Amniotic stem cell (primary cell): ENCODE results near the gene GANAB.
"Not testable (repeated sequence)": the region's sequence is repeated elsewhere in the genome, so short reads cannot be mapped to it uniquely, and the experiment has no call there.

ENCODE experiments used
- DNase-seq: peaks from one replicate; lab custom pipeline; 2025; lab: John Stamatoyannopoulos, UW

The GANAB gene

DNA sequence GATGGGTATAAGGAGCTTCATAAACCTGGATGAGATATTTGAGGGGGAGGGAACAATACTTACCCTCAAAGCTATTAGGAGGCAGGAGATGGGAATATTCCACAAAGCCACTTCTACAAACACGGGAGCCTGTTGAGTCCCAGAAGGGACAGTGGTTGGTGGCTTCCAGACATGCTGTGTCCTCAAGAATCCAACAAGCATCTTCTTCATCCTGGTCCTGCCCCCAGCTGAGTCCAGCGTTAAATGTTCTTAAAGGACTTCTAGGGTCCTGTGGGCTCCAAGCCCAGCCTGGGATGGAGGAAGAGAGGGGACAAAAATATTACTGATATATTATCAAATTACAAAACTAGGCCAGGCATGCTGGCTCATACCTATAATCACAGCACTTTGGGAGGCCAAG lies 21.0 kb upstream of the GANAB start:
- DNase-seq: no peak

DNA sequence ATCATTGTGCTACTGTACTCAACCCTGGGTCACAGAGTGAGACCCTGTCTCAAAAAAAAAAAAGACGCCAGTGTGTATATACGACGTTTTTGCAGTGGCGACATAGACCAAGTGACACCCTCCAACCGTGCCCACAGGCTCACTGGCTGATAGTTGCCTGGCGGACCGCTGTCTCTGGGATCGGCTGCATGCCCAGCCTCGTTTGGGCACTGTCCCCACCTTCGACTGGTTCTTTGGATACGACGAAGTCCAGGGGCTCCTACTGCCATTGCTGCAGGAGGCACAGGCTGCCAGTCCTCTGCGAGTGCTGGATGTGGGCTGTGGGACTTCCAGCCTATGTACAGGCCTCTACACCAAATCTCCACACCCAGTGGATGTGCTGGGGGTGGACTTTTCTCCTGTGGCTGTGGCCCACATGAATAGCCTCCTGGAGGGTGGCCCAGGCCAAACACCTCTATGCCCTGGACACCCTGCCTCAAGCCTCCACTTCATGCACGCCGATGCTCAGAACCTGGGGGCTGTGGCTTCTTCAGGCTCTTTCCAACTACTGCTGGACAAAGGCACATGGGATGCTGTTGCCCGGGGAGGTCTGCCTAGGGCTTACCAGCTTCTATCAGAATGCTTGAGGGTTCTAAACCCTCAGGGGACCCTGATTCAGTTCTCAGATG lies 20.0 kb upstream of the GANAB start:
- no peak for DNase-seq

GRCh38 chr11:62665599-62666258 lies 19.3 kb upstream of the GANAB start:
- DNase-seq: no peak

- peak; percentile 87 for DNase-seq
These were observed 18.7 kb upstream of the GANAB start, which contains the start of the genes C11orf98 and CSKMT for GRCh38 chr11:62665075-62665598. Gene C11orf98, minus strand, starts transcription at chr11:62665210. Its CDS starts 41 bp downstream, at chr11:62665169. Gene CSKMT, plus strand, starts transcription at chr11:62665312. Its CDS starts 568 bp downstream, at chr11:62665880.

DNA sequence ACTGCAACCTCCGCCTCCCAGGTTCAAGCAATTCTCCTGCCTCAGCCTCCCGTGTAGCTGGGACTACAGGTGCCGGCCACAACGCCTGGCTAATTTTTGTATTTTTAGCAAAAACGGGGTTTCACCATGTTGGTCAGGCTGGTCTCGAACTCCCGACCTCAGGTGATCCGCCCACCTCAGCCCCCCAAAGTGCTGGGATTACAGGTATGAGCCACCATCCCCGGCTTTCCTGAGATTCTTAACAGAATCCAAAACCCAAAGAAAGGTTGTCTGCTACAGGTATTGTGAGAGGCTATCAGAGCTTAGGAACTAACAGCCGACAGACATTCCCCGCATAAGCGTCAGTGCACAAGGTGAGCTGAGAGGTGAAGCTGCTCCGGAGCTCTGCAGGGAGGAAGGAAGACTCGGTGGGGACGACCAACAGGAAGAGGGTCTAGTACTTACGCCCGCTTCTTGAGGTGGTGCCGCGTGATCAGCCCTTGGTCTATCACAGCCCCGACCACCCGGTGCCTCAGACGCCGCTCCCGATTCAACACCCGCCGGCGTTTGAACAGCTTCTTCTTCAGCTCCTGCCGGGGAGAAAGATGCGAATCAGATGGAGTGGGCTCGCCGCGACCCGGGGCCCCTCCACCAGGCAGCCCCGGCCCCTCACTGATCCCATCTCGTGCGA lies 18.1 kb upstream of the GANAB start:
- DNase-seq: peak; percentile 66

- no peak for DNase-seq
These were observed 10.5 kb upstream of the GANAB start for GRCh38 chr11:62656796-62657429.

DNA sequence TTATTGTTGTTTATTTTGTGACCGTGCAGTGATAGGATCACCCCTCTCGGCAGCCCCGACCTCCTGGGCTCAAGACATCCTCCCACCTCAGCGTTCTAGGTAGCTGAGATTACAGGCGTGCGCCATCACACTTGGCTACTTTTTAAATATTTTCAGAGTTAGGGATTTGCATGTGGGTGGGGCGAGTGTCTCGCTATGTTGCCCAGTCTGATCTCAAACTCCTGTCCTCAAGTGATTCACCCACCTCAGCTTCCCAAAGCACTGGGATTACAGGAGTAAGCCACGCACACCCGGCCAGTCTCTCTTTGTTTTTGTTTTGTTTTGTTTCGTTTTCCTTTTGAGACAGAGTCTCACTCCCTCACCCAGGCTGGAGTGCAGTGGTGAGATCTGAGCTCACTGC lies 7.9 kb upstream of the GANAB start:
- no peak for DNase-seq

DNA sequence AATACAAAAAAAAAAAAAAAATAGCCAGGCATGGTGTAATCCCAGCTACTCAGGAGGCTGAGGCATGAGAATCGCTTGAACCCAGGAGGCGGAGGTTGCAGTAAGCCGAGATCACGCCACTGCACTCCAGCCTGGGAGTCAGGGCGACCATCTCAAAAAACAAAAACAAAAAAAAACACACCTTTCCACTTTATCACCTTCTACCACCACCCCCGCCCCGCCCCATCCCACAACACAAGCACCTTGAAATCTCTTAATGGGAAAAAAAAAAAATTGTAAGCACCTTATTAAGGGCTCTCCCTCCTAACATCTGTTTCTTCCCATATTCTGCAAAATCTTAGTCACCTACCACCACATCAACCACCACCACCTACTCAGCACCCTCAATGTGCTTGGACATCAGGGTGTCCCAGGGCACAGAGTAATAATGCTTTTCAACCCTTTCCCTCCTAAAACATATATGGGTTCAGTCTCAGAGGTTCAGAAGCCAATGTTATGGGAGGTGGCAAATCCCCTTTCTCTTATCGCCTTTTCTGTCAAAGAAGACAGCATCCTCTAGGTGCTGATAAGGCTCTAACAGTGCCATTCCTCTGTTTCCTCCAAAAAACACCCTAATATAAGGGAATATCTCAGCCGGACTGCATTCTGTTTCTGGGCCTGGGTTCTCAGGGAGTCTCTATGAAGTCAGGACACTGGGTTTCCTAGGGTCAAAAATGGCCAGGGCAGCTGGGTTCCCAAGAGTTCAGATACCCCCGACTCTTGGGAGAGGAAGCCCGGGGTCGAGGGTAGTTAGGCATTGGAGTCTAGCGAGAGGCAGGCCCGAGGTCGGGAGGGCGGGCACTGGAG lies 6.0 kb upstream of the GANAB start:
- DNase-seq: no peak

DNA sequence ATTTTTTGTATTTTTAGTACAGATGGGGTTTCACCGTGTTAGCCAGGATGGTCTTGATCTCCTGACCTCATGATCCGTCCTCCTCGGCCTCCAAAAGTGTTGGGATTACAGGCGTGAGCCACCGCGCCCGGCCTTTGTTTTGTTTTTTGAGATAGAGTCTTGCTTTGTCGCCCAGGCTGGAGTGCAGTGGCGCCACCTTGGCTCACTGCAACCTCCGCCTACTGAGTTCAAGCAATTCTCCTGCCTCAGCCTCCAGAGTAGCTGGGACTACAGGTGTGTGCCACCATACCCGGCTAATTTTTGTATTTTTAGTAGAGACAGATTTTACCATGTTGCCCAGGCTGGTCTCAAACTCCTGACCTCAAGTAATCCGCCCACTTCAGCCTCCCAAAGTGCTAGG lies 3.9 kb upstream of the GANAB start:
- DNase-seq: not testable (repeated sequence)

- no peak for DNase-seq
These were observed 3.1 kb upstream of the GANAB start for GRCh38 chr11:62649486-62649885.

DNA sequence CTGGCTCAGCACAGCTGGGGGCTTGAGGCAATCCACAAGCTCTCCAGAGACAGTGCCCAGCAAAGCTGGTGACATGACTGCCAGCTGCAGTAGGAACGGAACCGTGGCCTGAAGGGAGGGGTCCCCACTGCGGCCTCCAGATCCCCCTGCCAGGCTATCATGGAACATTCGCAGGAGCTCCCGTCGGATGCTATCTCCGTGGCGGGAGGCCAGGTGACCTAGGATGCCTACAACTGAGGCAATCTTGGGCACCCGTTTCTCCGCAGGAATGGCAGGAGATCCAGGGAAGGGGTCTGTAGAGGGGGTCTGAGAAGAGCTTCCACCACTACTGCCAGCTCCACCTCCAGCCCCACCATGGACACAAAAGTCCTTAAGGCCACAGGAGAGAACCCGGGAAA lies 2.6 kb upstream of the GANAB start:
- DNase-seq: no peak

DNA sequence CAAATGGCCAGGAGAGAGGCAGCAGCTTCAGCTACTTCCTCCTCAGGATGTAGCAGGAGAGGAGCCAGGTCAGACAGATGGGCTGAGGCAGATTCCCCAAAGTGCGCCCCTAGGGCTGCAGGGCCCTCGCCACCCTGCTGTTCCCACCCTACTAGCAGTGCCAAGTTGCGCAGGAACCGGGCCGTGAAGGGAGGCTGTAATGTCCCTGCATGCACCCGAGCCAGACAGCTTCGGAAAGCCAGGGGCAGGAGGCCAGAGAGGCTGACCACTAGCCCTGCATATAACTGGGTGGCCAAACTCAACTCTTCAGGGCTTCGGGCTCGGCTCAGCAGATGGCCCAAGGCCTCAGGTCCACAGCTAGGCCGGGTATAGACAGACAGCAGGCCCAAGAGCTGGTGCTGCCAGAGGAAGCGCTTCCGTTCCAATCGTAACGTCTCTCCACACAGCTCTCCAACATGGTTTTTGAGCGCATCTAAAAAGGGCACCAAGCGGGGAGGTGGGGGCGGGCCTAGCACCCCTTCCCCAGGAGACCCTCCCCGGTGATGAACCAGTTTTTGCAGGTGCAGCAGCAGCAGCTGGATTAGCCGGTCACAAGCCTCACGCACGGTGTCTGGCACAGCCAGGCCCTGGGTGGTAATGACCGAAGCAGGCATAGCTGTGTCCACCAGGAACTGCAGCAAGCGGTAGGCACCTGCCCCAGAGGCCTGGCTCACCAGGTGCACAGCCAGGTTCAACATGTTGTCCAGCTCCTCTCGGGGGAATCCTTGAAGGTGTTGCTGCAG lies 2.0 kb upstream of the GANAB start:
- DNase-seq: no peak

DNA sequence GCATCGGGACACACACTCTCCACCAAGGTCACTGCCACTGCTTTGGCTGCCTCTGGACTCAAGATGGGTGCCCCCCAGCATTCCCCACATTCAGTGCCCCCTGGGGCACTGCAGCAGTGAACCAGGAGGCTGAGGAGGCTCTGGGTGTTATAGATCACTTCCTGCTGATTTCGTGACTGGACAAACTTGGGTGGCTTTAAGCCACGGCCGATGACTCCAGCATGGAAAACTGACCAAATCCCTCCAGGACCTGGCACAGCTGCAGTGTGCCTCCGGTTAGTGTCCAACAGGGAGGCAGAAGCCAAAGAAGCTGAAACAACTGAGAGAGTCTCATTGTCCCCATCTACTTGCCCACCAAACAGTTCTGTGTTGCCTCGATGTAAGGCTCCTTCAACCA lies 1.2 kb upstream of the GANAB start:
- DNase-seq: no peak

- DNase-seq: no peak
These were observed 604 bp upstream of the GANAB start for GRCh38 chr11:62646825-62647608.

DNA sequence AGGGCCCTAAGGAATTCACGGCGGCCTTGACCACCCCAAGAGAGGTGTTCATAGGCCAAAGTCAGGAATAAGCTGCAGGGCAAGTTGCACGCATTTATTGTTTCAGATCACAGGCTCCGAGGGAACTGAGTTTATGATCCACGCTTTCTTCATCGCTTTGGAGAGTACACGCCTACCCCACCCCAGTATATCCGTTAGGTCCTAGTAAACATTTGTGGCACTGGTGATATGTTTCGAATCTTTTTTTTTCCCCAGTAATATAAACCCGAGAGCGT lies 805 bp downstream of the GANAB start:
- no peak for DNase-seq

GRCh38 chr11:62644220-62644619 lies 2.2 kb downstream of the GANAB start:
- DNase-seq: no peak

DNA sequence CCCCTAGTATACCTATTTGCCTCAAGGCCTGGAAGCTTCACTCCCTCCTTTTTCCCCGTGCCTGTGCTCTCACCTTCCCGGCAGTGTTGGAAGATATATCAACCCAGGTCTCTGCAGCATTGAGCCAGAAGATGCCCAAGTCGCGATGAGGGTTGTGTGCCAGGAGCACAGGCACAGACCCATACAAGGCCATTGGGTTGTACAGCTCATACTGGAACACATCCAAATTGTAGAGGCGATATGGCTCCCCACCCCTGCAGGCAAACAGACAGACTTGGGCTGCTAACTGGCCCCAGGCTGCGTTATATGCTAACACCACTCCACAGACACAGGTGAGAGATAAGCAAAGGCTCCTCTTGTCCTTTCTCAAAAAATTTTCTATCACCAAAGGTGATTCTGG lies 13.9 kb downstream of the GANAB start:
- no peak for DNase-seq

DNA sequence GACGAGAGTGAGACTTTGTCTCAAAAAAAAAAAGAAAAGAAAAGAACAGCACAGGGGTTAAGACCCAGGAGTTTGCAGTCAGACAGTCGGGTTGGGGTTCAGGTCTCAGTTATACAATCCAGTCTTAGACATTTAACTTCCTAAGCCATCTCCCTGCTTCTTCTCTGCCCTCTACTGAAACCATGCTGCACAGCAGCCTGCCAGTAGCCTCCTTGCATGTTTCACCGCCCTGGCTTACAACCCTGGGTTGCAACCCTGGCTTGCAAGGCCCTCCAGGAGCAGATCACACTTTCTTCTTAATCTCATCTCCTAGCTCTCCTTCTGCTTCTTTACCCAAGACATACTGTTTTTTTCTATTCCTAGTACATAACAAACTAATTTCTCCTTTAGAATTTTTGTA lies 18.7 kb downstream of the GANAB start:
- DNase-seq: no peak

- DNase-seq: no peak
These were observed 23.8 kb downstream of the GANAB start for GRCh38 chr11:62622476-62623089.
